DND-41 (cell line): ENCODE results near the gene AGO3.

Source experiments
- CTCF ChIP-seq: IDR thresholded peaks from 2 replicates; pipeline ENCODE4 v1.5.1; 2012; ENCODE audit warnings: borderline replicate concordance, low read length, moderate library complexity, mild to moderate bottlenecking; ENCODE audit not compliant: poor library complexity, severe bottlenecking; ENCODE audit errors: extremely low read depth
- EZH2 ChIP-seq: IDR thresholded peaks from 3 replicates; pipeline ENCODE4 v1.6.1; 2012; ENCODE audit warnings: borderline replicate concordance, low read depth, mild to moderate bottlenecking, moderate library complexity, low read length, inconsistent platforms; ENCODE audit not compliant: severe bottlenecking

- peak; percentile 97 for TF ChIP-seq CTCF
- no peak for TF ChIP-seq EZH2
Observed at GRCh38 chr1:36099681-36100341, 168.9 kb downstream of the AGO3 start.
